DND-41 (cell line): ENCODE measurements around the gene AMFR.

Experiments
- CTCF ChIP-seq: IDR thresholded peaks from 2 replicates; pipeline ENCODE4 v1.5.1; 2012; ENCODE audit warnings: borderline replicate concordance, low read length, moderate library complexity, mild to moderate bottlenecking; ENCODE audit not compliant: poor library complexity, severe bottlenecking; ENCODE audit errors: extremely low read depth
- EZH2 ChIP-seq: IDR thresholded peaks from 3 replicates; pipeline ENCODE4 v1.6.1; 2012; ENCODE audit warnings: borderline replicate concordance, low read depth, mild to moderate bottlenecking, moderate library complexity, low read length, inconsistent platforms; ENCODE audit not compliant: severe bottlenecking

DNA sequence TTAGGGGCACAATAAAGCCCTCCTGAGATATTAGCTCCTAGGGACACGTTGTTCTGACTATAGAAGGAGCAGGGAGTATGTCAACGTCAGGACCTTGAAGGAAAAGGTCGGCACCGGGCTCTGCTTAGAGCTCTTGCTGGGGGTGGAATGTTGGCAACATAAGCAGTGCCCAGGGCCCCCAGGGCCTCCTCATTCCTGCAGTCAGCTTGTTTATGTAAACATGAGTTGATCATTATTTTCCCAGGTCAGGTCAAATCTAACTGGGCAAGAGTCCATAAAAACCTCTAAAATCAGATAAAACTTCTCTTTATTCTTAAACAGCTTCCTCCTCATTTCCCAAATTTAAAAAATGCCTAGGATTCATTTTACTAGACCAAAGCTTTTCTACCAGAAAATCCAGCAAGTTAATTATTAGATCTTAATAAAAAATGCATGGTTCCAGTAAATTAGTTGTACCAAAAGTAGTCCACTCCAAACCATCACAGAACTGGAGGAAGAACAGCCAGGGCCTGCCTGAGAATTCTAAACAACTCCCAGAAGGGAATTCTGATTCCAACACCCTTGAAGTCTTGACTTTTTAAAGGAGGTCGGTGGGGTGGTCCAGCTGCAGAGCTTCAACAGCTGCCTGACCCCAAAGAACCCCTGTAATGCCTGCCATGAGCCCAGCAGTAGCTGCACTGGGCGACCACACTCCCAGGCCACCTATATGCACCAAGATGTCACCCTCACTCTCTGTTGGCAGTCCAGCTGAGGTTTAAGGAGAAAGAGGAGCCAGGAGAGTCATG, 54.3 kb downstream of the AMFR start:
- TF ChIP-seq CTCF, result no peak
- TF ChIP-seq EZH2, result no peak
